Natural killer cell treated with Interleukin-12 subunit alpha and Interleukin-12 subunit beta and Interleukin-15 and Interleukin-18, amount 100 ng/mL, for 72 hours (primary cell): ENCODE results near the gene SLC47A2. TPM values are rescaled to one million over a fixed set of nuclear protein-coding genes. Genes with fewer than 3 reads are reported as not detected.

Experiments
- ATAC-seq, 2 donors: fragments of 150-1000 bp; cut with Tn5 transposase in 1 of 2; sonication (Bioruptor Pico), chemical (Tn5 transposase) in 1 of 2; 2 replicates each; pipeline ENCODE4 v1.10.0; 2021
- DNase-seq: peaks from one replicate; pipeline ENCODE4 v3.0.0; 2022; ENCODE audit warnings: low spot score
- H3K27ac Mint-ChIP-seq, 2 donors: 1 replicate in 1 of 2; 2 replicates in 1 of 2; pipeline ENCODE4 v1.8.0; 2022; ENCODE audit warnings: mixed read lengths in 2 of 2, mild to moderate bottlenecking in 1 of 2, moderate library complexity in 1 of 2
- H3K27me3 Mint-ChIP-seq, 2 donors: 1 replicate in 1 of 2; 2 replicates in 1 of 2; pipeline ENCODE4 v1.8.0; 2022; ENCODE audit warnings: mixed read lengths in 2 of 2
- H3K36me3 Mint-ChIP-seq: one replicate; pipeline ENCODE4 v1.8.0; 2022; ENCODE audit warnings: mixed read lengths
- H3K4me1 Mint-ChIP-seq, 2 donors: 1 replicate in 1 of 2; 2 replicates in 1 of 2; pipeline ENCODE4 v1.8.0; 2022; ENCODE audit warnings: low read depth in 2 of 2, mixed read lengths in 2 of 2, mild to moderate bottlenecking in 1 of 2
- H3K4me3 Mint-ChIP-seq: one replicate; pipeline ENCODE4 v1.8.0; 2022; ENCODE audit warnings: mixed read lengths
- H3K9me3 Mint-ChIP-seq: 2 replicates; pipeline ENCODE4 v1.8.0; 2022; ENCODE audit warnings: mixed read lengths
- total RNA-seq, 2 donors: library from RNA; stranded (reverse); gene quantifications; one replicate each; pipeline ENCODE4 v1.2.3, GENCODE V29; 2022

Gene SLC47A2
- total RNA-seq, 2 donors from 2014 or later, result not detected

GRCh38 chr17:19664821-19665181 lies 51.6 kb downstream of the SLC47A2 start:
- H3K27me3 Mint-ChIP-seq, result no peaks in the 10 kb centered on the region
- no peak overlapping the region for H3K4me3 Mint-ChIP-seq
- no peak overlapping the region for H3K27ac Mint-ChIP-seq
- ATAC-seq, result no peak
- DNase-seq, result no peak
- H3K4me1 Mint-ChIP-seq, result no peaks in the 10 kb centered on the region
- peaks cover 4% of the 10 kb centered on the region for H3K36me3 Mint-ChIP-seq
- no peaks in the 10 kb centered on the region for H3K9me3 Mint-ChIP-seq

GRCh38 chr17:19664136-19664820 lies 52.1 kb downstream of the SLC47A2 start:
- no peak for DNase-seq
- no peak for ATAC-seq
- H3K4me1 Mint-ChIP-seq, result no peaks in the 10 kb centered on the region
- H3K27ac Mint-ChIP-seq, result no peak overlapping the region
- no peak overlapping the region for H3K4me3 Mint-ChIP-seq
- H3K9me3 Mint-ChIP-seq, result no peaks in the 10 kb centered on the region
- H3K36me3 Mint-ChIP-seq, result peaks cover 4% of the 10 kb centered on the region
- no peaks in the 10 kb centered on the region for H3K27me3 Mint-ChIP-seq

GRCh38 chr17:19663097-19663496 lies 53.3 kb downstream of the SLC47A2 start:
- H3K36me3 Mint-ChIP-seq, result peaks cover 4% of the 10 kb centered on the region
- H3K27me3 Mint-ChIP-seq, result no peaks in the 10 kb centered on the region
- no peaks in the 10 kb centered on the region for H3K9me3 Mint-ChIP-seq
- no peak overlapping the region for H3K27ac Mint-ChIP-seq
- DNase-seq (no peak), ATAC-seq (no peak)
- H3K4me1 Mint-ChIP-seq, result no peaks in the 10 kb centered on the region
- no peak overlapping the region for H3K4me3 Mint-ChIP-seq

GRCh38 chr17:19661121-19661520 lies 55.3 kb downstream of the SLC47A2 start:
- H3K4me1 Mint-ChIP-seq, result no peaks in the 10 kb centered on the region
- no peaks in the 10 kb centered on the region for H3K9me3 Mint-ChIP-seq
- no peak overlapping the region for H3K27ac Mint-ChIP-seq
- no peaks in the 10 kb centered on the region for H3K27me3 Mint-ChIP-seq
- no peak overlapping the region for H3K4me3 Mint-ChIP-seq
- no peak for ATAC-seq
- H3K36me3 Mint-ChIP-seq, result peaks cover 4% of the 10 kb centered on the region
- DNase-seq, result no peak

GRCh38 chr17:19660219-19660870 lies 56.0 kb downstream of the SLC47A2 start:
- Mint-ChIP-seq H3K4me1 (no peaks in the 10 kb centered on the region), H3K4me3 (no peak overlapping the region), H3K9me3 (no peaks in the 10 kb centered on the region), H3K27me3 (no peaks in the 10 kb centered on the region), H3K27ac (no peak overlapping the region), H3K36me3 (peaks cover 4% of the 10 kb centered on the region)
- DNase-seq (no peak), ATAC-seq (no peak)

GRCh38 chr17:19659366-19660177 lies 56.8 kb downstream of the SLC47A2 start:
- Mint-ChIP-seq H3K9me3 (no peaks in the 10 kb centered on the region), H3K27ac (no peak overlapping the region), H3K27me3 (no peaks in the 10 kb centered on the region), H3K4me3 (no peak overlapping the region), H3K4me1 (no peaks in the 10 kb centered on the region), H3K36me3 (peaks cover 4% of the 10 kb centered on the region)
- DNase-seq (no peak), ATAC-seq (no peak)

- no peak for ATAC-seq
- no peaks in the 10 kb centered on the region for H3K9me3 Mint-ChIP-seq
- H3K4me3 Mint-ChIP-seq, result no peak overlapping the region
- H3K4me1 Mint-ChIP-seq, result peaks cover 0 to 2% of the 10 kb centered on the region in 2 donors
- H3K27me3 Mint-ChIP-seq, result no peaks in the 10 kb centered on the region
- DNase-seq, result no peak
- H3K36me3 Mint-ChIP-seq, result no peaks in the 10 kb centered on the region
- H3K27ac Mint-ChIP-seq, result no peak overlapping the region
These were observed 59.4 kb downstream of the SLC47A2 start for GRCh38 chr17:19656851-19657581.

GRCh38 chr17:19656336-19656735 lies 60.0 kb downstream of the SLC47A2 start:
- Mint-ChIP-seq H3K4me1 (peaks cover 0 to 4% of the 10 kb centered on the region in 2 donors), H3K9me3 (no peaks in the 10 kb centered on the region), H3K27ac (no peak overlapping the region), H3K27me3 (no peaks in the 10 kb centered on the region), H3K4me3 (no peak overlapping the region), H3K36me3 (no peaks in the 10 kb centered on the region)
- no peak for ATAC-seq
- no peak for DNase-seq

- Mint-ChIP-seq H3K4me1 (peaks cover 4 to 5% of the 10 kb centered on the region in 2 donors), H3K27me3 (no peaks in the 10 kb centered on the region), H3K9me3 (no peaks in the 10 kb centered on the region), H3K27ac (no peak overlapping the region), H3K4me3 (no peak overlapping the region), H3K36me3 (no peaks in the 10 kb centered on the region)
- ATAC-seq, result no peak
- DNase-seq, result no peak
These were observed 61.5 kb downstream of the SLC47A2 start for GRCh38 chr17:19654896-19655295.

- no peak overlapping the region for H3K27ac Mint-ChIP-seq
- H3K4me3 Mint-ChIP-seq, result no peak overlapping the region
- no peaks in the 10 kb centered on the region for H3K36me3 Mint-ChIP-seq
- DNase-seq, result no peak
- H3K4me1 Mint-ChIP-seq, result peaks cover 8% of the 10 kb centered on the region in 2 donors
- H3K9me3 Mint-ChIP-seq, result no peaks in the 10 kb centered on the region
- no peaks in the 10 kb centered on the region for H3K27me3 Mint-ChIP-seq
- ATAC-seq, result no peak
These were observed 62.0 kb downstream of the SLC47A2 start for GRCh38 chr17:19654342-19654886.

- Mint-ChIP-seq H3K4me3 (no peak overlapping the region), H3K9me3 (no peaks in the 10 kb centered on the region)
These were observed 63.8 kb downstream of the SLC47A2 start for GRCh38 chr17:19652595-19652994.

GRCh38 chr17:19651451-19652238 lies 64.7 kb downstream of the SLC47A2 start:
- Mint-ChIP-seq H3K4me3 (no peak overlapping the region), H3K27me3 (no peaks in the 10 kb centered on the region), H3K27ac (no peak overlapping the region), H3K4me1 (peaks cover 27 to 28% of the 10 kb centered on the region in 2 donors), H3K9me3 (no peaks in the 10 kb centered on the region), H3K36me3 (no peaks in the 10 kb centered on the region)
- ATAC-seq, result no peak
- no peak for DNase-seq

More at GRCh38 chr17:19652595-19652994, 63.8 kb downstream of the SLC47A2 start:
- Mint-ChIP-seq H3K27me3 (no peaks in the 10 kb centered on the region), H3K27ac (no peak overlapping the region), H3K36me3 (no peaks in the 10 kb centered on the region), H3K4me1 (peaks cover 17 to 18% of the 10 kb centered on the region in 2 donors)
- no peak for DNase-seq
- no peak for ATAC-seq

- Mint-ChIP-seq H3K4me3 (peak overlapping the region; percentile 33), H3K36me3 (no peaks in the 10 kb centered on the region), H3K9me3 (no peaks in the 10 kb centered on the region), H3K4me1 (peaks cover 32 to 36% of the 10 kb centered on the region in 2 donors), H3K27me3 (no peaks in the 10 kb centered on the region), H3K27ac (no peak overlapping the region)
- DNase-seq (no peak), ATAC-seq (no peak)
These were observed 65.6 kb downstream of the SLC47A2 start for GRCh38 chr17:19650826-19651225.
